Hematopoietic multipotent progenitor cell treated with erythropoietin and hydrocortisone succinate and interleukin-3 and kit ligand, for 6 days (in vitro differentiated cells): Measurements from ENCODE around the gene ADAMTS5.

Source experiments
- DNase-seq: peaks from one replicate; pipeline ENCODE4 v3.0.0-alpha.2; 2015

Gene ADAMTS5

DNA sequence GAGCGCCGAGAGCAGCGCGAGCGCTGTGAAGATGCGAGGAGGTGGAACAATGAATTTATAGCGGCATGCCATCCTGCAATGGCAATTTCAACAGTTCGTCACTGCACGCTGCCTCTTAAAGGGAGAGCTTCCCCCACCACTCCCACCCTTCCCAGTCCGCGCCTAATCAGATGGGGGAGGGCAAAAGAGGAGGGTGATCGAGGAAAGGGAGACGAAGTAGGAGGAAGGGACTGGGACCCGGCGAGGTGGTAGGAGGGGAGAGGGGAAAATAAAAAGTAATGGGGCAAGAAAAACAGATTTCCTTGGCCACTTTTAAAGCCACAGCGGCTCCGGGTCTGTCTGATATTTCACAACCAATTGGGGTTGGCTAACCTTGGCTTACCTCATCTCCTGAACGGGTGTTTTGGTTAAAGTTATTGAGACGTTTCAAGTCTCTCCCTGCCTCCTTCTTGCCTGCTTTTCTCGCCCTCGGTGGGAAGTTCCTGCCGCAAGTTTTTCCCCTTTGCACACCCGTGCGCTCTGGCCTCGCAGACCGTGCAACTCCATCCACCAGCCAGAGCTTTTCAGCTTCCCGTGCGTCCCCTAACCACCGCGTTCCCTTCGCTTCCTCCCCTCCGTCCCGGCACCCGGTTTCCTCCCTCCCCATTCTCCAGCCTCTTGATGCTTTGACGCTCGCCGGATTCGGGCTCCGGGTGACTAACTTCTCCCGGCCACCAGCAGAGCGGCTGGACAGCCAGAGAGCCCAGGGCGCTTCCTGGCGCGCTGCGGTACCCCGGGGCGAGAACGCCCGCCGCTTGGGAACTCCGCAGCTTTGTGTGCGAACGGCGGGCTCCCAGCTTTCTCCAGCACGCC is at the start of gene ADAMTS5:
ADAMTS5 (minus strand) TSS at position 27 of the 852 bp plus-strand sequence. CDS start 697 bp downstream, outside the sequence.
- DNase-seq, result peak; percentile 12

DNA sequence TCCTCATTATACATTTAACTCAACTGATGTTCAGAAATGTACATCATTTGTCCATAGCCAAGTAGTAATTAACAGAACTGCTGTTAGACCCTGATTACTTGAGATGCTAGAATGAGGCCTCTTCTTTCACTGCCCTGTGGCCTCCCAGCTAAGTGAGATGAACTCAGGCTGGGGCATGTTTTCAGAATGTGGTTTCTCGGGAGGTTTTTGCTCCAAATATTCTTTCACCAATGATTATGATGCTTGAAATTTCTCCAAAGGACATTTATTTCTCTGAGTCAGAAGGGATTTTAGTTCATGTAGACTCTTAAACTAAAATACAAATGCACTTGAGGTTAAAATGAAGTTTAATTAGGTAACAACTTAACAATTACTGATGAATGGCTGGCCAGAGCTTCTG is 34.6 kb upstream of the ADAMTS5 start:
- DNase-seq, result no peak

DNA sequence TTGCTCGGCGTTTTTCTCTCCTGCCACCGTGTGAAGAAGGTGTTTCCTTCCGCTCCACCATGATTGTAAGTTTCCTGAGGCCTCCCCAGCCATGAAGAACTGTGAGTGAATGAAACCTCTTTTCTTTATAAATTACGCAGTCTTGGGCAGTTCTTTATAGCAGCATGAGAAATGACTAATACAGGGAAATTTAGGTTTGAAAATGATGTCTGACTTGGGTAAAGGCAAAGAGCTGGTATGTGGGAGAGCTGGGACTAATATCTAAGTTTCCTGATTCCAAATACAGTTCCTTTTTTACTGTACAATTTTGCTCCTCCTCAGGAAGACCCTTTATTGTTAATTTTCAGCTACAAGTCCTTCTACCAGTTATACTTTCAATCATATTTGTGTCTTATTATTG is 16.7 kb upstream of the ADAMTS5 start:
- DNase-seq, result no peak

DNA sequence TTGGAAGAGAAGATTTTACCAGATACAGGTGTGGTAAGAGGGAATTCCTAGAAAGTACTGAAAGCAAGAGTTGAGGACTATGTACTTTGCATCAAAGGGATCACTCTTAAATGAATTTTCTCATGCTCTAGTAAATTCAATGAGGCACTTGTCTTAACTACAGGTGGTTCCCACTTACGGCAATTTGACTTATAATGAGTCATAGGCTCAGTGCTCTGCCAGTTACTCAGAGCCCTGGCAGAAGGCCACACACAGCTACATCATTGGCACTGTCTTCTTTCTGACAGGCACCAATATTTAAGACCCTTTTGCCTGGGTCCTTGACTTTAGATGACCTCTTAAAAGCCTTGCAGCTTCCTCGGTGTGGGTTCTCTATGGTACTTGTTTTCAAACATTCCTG is 15.9 kb upstream of the ADAMTS5 start:
- DNase-seq, result no peak

DNA sequence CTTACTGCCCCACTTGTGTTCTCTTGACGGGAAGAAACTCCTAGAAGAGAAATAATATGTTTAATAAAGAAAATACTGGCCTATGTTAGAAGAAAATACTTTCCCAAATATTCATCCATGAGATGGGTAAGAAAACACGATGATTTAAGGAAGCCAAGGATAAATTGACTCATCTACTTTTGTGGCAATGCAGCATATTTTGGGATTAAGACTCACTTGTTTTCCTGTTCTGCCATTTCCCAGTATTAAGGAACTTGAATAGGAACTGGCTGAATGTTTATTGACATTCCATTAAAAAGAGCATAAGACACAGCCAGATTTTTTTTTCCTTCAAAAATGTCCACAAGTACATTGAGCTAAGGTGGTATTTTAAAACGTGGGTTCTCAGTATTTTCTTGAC is 10.9 kb upstream of the ADAMTS5 start:
- no peak for DNase-seq

DNA sequence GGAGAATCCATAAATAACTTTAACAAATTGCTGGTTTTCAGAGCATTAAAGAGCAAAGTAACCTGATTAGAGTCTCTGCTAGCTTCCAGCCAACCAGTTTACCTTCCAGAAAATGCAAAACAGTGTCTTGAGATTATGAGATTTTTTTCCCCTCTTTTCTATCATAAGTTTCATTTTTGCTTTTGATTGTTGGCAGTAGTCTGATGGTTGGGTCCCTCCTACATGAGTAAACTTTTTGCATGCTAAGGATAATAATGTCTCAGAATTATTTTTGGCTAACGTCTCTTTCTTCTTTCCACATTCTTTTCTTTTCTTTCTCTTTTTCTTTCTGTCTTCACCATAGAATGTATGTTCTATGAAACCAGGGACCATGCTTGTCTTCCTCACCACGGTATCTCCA is 6.3 kb upstream of the ADAMTS5 start:
- DNase-seq, result no peak

DNA sequence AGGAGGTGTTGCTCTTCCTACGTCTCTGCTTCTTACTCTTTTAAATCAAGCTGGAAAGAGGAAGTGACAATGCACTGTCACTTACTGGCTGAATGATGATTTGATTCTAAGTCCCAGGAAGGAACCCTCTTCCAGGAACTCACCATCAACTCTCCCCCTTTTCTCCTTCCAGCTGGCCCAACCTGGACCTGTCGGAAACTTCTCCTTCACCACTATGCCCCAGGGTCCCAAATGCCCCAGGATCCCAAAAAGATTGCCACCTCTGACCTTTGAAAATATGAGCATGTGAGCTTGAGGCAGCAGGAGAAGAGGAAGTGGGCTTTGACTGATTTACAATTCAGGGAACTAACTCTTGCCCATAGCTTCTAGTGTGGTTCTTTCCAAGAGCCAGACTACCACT is 5.3 kb upstream of the ADAMTS5 start:
- DNase-seq, result peak; percentile 11

DNA sequence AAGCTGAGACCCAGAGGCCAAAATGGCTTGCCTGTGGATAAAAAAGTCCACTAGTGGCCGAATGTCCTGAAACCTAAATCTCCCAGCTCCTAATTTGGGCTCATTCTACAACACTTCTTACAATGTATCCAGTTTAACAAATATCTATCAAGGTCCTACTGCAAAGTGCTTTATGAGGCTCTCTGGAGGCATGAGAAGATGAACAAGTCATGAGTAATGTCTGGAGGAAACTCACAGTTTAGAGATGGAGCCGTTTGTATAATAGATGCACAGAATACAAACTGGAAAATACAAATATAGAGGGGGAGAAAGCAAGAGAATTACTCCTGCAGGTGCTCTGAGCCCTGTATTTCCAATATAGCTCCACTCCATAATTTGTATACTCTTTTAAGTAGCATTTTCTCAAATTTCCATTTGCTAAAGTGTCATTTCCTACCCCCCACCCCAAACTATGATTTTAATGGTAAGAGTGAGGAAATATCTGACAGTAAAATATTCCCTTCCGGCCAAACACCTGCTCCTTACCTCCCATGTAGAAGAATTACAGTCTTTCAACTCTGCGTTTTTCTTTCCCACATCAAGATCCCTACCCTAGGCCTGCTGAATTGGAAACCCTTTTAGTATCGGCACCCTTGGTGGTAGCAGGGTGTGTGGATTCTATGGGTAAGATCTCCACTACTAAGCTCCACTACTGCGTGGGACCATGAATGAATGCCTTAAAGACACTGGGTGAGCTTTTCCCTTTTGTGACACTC is 3.3 kb upstream of the ADAMTS5 start:
- no peak for DNase-seq

DNA sequence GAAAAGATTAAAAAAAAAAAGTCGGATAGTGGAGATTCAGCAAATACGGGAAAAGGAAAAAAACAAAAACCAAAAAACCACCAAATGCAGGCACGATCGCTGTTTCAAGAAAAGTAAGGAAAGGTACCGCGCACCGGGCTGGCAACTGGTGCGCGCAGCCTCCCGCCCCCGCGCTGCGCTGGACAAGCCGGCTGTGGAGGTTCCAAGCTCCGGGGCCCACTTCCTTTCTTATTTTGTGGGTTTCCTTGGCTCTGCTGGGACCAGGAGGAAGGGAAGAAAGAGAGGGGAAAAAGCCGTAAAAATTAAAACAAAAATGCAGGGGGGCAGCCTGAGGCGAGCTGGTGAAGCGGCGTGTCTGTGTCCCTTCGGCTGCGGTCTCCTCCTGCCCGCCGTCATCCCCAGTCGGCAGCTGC is 233 bp downstream of the ADAMTS5 start:
- no peak for DNase-seq

DNA sequence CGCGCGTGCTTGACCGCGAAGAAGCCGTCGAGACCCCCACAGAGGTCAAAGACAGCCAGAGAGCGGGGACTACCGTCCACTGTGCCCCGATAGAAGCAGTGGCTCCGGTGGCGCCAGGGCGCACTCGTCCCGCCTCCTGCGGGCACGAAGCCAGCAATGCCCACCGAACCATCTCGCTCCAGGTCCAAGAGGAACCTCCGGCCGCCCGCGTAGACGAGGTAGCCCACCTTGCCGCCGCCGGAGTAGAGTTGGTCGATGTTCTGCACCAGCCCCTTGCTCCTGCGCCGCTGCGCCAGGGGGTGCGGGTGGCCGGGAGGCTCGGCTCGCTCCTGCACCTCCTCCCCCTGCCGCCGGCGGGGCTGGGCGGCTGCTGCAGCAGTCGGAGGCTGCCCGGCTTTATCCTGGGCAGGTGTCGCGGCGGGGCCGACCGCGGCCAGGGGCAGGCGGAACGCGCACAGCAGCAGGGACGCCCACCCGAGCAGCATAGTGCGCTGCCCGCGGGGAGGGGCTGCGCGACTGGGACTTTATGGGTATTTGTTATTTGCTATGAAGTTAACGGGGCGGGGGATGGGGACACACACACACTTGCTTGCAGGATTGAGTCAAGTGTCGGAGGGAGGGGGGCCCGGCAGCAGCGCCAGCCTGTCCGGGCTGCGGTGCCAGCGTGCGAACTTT is 844 bp downstream of the ADAMTS5 start:
- DNase-seq, result no peak

DNA sequence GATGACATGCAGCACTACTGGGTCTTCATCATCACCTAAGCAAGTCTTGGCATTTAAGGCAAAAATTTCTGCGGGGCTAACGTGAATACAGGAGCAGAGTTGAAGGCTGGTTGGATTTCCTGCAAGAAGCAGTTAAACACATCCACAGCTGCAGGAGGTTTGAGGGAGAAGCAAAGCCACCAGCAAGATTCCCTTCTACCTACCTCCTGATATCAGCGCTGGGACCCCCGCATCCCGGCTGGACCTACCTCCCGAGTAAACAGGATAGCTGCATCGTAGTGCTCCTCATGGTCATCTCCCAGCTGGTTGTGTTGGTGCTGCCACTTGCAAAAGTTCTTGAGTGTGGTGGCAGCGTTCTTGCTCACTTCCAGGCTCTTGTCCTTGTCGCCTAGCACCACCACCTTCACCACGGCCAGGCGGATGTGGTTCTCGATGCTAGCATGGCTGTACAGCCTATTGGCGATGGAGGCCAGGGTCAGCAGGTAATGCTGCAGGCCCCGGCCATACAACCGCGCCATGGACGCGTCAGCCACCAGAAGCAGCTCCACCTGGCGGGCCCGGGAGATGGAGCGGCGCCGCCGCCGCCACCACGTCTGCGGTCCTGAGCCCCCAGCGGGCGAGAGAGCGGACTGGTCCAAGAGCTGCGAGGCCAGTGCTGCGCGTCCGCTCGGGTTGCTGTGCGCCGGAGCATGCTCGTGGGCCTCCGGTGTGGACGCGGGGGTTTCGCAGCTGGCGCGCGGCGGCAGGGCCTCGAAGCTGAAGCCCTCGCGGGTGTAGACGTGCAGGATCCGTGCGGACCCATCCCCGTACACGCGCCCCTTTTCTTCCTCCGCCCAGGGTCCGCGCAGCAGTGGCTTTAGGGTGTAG is 1.6 kb downstream of the ADAMTS5 start:
- peak; percentile 1 for DNase-seq

DNA sequence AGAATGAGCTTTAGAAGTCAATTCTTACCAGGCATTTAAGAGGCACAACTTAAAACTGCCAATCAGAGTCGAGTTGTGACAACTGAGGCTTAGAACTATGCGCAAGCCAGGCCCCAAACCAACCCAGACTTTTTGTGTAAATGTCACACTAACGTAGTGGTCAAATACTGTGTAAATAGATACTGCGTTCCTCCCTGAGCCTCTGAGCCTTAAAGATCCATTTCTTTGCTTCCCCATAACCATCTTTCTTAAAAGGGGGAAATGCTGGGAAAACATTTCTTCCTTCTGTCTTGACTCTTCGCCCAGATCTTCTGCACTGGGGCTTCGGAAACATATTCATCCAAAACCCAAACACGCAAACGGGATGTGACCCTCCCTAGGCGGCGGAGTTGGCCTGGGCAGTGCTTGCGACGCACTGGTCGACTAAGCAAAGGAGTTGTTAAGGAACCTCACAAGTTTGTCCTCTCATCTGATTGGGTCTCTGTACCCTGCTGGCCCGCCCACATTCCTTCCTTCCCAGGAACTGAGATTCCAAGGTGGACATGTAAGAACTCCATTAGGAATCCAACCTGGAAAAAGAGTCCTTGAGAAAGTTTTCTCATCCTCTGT is 2.6 kb downstream of the ADAMTS5 start:
- no peak for DNase-seq

DNA sequence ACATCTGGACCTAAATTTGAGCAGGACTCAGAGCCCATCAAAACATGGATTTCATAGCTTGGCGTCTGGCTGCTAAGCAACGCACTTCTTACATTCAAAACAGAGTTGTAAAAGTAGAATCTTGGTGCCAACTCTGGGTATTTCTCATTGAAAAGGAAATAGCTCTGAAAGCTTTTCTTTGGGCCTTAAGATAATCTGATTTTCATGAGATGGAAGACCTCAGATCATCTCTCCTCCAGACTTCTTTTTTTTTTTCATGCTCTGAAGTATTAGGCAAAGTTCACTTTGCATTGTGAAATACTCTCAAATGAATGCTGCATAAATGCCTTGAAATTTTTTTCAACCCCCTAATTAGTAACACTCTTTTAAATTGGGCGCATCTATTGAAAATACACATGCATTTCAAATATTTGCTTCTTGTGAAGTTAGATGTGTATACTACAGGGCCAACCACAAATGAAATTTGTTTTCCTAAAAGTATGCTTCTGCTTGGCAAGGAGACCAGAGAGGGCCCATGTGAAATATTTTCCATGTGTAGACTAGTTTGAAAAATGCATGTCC is 4.2 kb downstream of the ADAMTS5 start:
- DNase-seq, result no peak

DNA sequence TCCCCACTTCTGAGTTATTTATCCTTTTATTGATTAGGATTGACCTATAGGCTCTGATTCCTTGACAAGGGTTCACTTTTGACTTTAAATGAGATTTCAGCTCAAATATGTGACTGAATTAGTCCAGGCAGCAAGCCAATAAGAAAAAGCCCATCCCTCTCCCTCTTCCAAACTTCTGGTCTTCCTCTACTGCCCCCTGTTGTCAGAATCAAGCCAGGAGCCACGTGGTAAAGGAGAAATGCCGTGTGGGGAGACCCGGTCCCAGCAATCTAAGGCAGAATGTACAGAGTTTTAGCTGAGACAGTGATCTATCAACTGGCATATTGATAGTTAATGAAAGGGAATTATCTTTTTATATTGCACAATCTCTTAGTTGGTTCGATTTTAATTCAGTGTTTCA is 5.2 kb downstream of the ADAMTS5 start:
- peak; percentile 15 for DNase-seq

DNA sequence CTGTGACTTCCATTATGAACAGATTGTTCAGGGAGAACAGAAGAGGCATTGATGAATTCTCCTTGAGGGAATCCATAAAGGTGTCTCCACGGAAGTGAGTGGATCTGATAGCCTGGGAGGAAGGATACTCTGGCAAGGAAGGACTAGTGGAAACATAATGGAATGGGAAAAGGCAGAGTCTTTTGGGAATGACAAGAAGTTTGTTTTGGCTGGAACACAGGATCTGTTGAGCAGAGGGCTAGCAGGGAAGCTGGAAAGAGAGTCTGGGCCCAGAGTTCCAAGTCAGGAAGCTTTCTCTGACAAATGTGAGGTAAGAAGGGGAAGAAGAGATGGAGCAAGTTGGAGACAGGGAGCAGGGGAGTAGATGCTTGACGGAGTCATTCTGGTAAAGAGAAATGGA is 8.1 kb downstream of the ADAMTS5 start:
- no peak for DNase-seq

DNA sequence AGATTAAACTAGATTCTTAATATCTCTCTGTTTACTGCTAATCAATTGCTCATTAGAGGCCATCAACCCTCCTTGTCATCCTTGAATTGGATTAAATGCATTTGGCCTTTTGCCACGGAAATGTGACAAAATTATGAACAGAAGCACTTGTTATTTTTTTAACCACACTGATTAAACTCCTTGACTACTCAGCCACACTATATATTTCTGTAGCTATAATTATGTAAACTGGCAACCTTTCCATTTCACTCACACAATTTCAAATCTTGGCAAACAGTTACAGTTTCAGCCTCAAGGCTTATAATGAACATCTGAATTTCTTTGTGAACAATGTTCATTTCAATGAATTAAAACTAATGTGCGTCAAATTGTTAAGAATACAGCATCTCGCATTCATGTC is 10.1 kb downstream of the ADAMTS5 start:
- DNase-seq, result no peak

DNA sequence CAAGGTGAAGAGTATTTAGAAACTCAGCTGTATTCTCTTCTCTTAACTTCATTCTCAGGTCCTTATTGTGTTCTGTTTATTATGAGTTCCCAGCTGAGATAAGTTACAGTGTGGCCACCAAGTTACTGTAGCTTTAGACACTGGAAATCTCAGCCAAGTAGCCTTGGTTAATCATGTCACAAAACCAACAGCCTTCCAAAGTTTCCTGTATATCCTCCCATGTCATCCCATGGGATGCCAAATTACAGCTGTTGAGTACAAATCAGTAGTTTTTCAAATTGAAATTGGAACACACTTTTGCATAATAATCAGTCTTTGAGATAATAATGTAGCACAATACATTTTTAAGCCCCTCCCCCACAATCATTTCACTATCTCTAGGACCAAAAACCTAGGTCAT is 10.7 kb downstream of the ADAMTS5 start:
- no peak for DNase-seq

DNA sequence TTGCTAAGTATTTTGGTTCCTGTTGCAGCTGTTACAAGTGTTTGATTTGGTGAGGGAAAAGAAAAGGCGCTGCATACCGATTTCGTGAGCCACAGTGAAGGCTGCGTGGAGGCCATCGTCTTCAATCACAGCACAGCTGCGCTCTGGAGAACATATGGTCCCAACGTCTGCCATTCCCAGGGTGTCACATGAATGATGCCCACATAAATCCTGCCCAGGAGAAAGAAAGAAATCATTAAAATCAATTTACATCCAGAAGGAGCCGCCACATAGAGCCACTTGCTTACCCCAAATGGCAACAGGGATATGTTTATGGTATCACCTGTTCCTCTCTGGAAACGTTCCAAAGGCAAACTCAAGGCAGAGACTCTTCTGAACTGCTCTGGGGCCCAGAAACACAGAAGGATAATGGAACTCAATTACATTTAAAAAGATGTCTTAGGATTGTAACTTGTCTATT is 12.2 kb downstream of the ADAMTS5 start:
- DNase-seq, result no peak

DNA sequence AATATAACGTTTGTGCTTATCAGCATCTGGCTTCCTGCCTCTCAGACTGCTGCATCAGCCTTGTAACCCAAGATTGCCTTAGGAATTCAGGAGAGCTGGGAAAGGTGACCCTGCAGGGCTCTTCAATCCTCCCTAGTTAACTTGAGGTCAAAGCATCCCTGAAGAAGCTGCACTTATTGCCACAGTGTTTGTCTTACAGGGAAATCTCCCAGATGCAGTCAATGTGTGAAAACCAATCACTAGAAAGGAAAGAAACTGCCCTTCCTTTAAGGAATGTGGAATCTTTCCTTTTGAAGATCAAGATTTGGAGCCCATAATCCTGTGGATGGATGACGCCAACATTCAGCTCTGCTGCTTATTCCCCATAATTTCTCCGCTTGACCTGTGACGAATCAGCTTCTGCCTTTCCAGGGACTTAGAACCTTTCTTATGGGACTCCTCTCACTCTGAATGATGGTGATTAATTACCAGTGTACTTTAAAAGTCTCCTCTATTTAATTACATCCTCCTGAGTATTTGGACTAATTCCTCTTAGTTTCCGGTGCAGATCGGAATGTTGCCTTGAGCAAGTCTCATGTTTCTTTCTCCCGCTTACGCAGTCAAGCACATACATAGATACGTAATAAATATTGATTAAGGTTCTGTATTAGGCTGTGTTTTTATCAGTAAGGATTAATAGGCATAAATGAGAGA is 14.4 kb downstream of the ADAMTS5 start:
- DNase-seq, result no peak

DNA sequence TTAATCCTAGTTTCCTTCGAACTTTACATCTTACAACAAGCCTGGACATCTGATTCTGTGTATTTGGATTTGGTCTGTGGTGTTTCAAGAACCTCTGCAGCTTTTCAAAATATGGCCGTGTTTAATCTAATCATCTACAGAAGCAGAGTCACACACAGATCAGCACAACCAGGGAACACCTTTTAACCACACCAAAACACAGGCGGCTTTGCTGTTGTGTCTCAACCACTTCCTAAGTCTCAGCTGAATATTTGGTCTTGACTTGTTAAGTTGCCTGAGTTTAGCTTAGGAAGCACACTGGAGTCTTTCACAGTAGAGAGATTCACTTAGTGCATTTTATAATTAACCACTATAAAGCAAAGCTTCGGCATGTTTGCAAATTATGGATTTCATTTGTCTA is 17.1 kb downstream of the ADAMTS5 start:
- no peak for DNase-seq

DNA sequence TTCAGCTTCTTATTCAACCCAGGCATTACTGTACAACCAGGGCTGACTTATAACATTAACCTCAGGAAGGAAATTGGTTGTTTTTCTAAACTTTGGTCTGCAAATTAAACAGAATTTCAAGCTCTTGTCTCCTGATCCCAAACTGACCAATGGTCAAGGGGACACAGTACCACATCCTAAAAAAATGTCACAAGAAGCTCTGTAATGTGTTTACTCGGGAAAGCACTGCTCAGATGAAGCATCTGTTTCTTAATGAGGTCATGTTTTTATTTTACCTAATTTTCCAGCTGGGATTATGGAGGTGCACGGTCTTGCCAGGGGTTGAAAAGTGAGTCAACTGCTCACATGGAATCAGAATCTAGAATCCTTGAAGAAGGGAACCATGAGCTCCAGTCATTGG is 18.7 kb downstream of the ADAMTS5 start:
- DNase-seq, result no peak
